Mononuclear cell (primary cell): ENCODE data around the gene ZCCHC2. TPM values are rescaled to one million over a fixed set of nuclear protein-coding genes. Genes with fewer than 3 reads are reported as not detected.

Source experiments
- H3K27me3 ChIP-seq: 2 replicates; pipeline ENCODE4 v1.6.0; 2011; ENCODE audit warnings: low read length, control low read depth; ENCODE audit not compliant: insufficient read depth
- H3K4me1 ChIP-seq: 2 replicates; pipeline ENCODE4 v1.5.1; 2011; ENCODE audit warnings: mild to moderate bottlenecking, low read length, control low read depth; ENCODE audit not compliant: insufficient read depth
- H3K4me3 ChIP-seq: 2 replicates; pipeline ENCODE4 v1.5.1; 2011; ENCODE audit warnings: mild to moderate bottlenecking, low read length, moderate library complexity
- H3K9me3 ChIP-seq: 2 replicates; pipeline ENCODE4 v1.5.1; 2011; ENCODE audit warnings: low read depth, mild to moderate bottlenecking, control low read depth, low read length
- total RNA-seq: library from RNA; depleted of rRNA; stranded (reverse); fragments of >200 nt; gene quantifications from one replicate; pipeline ENCODE4 v1.2.3, GENCODE V29; 2012

ZCCHC2 gene
- total RNA-seq, 1 donor: 54.5 TPM

DNA sequence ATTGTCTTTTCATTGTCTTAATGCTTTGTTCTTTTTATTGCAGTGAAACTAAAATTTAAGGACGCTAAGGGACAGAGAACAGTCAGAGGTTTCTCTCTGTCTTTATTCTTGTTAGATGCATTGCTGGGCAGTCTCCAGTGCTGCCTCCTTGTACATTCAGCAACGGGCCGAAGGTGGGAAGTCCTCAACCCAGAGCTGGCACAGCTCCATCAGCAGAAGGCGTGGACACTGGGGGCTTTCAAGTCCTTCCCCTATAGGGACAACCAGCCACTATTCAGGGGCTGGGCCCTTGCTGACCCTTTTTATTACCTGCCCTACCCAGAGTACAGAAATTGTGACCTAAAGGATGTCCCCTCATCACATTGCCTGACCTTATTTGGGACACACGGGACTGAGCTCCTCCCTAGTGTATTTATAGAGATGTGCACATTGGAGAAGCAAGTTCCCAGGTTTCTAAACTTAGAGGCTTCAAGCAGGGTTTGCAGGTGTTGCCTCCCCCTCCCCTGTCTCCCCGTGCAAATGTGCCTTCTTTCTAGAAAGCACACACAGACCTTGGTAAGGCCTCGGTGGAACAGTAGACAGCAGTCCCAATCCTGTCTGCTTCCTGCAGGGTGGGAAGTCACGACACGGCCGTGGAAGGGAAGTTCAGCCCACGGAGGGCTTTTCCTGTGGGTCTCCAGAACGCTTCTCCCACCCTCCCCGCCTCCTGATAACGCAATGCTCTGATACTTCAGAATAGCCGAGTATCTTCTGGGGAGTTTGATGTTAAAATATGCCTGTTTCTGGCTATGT lies 68.2 kb downstream of the ZCCHC2 start:
- Histone ChIP-seq H3K4me1 (peaks cover under 1% of the 10 kb centered on the region), H3K4me3 (no peak overlapping the region), H3K9me3 (no peaks in the 10 kb centered on the region), H3K27me3 (peaks cover 13% of the 10 kb centered on the region)

DNA sequence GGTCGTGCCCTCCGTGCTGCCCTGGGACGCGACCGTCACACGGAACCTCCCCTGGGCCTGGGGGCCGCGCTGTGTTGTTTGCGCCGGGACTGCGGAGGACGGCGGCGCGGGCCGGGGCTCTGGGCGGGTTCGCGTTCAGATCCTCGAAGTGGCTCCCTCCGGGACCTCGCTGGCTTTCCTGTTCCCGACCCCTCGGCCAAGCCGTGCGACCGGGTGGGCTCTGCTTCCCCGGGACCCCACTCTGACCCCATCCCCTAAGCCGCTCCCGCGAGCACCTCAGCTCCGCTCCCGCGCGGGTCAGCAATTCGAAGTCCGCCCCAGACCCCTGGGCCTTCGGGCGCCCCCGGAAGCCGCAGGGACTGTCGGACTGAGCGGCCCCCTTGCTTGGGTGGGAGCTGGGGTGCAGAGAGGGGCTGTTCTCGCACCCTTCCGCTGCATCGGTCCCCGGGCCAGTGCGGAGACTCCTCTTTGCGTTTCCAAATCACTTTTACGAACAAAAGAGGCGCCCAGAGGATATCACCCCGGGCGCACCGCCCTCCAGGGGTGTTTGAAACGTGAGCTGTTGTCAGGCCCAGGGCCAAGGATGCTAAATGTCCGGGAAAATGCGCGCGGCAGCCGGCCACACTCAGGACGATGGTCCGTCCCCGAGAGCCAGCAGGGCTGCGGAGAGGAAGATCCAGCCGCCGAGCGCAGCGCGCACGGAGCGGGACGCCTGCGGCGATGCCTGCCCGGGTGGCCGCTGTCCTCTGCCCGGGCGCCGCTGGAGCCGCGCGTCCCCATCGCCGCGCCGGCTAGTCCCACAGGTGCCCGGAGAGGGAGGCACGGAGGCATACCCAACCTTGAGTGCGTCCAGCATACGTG lies 73.5 kb downstream of the ZCCHC2 start:
- Histone ChIP-seq H3K9me3 (no peaks in the 10 kb centered on the region), H3K4me3 (no peak overlapping the region), H3K27me3 (peaks cover 45% of the 10 kb centered on the region), H3K4me1 (peaks cover 12% of the 10 kb centered on the region)

DNA sequence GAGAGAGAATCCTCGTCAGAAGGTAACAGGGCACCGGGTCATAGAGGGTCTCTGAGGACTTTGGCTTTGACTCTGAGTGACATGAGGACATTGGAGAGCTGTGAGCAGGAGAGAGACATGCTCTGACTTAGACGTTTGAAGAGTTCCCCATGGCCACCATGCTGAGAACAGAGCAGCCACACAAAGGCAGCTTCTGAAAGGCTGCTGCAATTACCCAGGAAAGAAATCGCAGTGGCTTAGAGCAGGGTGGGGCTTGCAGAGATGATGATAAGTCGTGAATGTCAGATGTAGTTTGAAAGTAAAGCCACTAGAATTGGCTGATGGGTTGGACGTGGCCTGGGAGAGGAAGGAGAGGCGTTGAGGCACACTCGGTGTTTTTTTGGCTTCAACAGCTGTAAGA lies 79.0 kb downstream of the ZCCHC2 start:
- Histone ChIP-seq H3K4me1 (peaks cover 2% of the 10 kb centered on the region), H3K27me3 (peaks cover 24% of the 10 kb centered on the region), H3K4me3 (no peak overlapping the region), H3K9me3 (no peaks in the 10 kb centered on the region)

DNA sequence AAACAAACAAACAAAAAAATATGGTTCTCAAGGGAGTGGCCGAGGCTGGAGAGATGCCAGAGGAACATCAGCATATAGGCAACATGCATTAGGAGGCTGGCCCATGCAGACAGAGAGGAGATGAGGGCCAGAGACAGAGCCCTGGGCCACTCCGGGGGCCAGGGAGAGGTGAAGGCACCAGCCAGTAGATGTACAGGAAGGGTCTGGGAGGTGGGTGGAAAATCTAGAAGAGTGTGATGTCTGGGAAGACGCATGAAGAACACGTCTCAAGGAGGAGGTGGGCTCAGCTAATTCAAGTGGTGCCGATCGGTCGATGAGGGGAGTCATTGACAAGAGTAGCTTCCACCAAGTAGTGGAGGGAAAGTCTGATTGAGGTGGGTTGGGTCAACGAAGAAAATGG lies 79.9 kb downstream of the ZCCHC2 start:
- Histone ChIP-seq H3K27me3 (peaks cover 15% of the 10 kb centered on the region), H3K4me1 (no peaks in the 10 kb centered on the region), H3K9me3 (no peaks in the 10 kb centered on the region), H3K4me3 (no peak overlapping the region)

DNA sequence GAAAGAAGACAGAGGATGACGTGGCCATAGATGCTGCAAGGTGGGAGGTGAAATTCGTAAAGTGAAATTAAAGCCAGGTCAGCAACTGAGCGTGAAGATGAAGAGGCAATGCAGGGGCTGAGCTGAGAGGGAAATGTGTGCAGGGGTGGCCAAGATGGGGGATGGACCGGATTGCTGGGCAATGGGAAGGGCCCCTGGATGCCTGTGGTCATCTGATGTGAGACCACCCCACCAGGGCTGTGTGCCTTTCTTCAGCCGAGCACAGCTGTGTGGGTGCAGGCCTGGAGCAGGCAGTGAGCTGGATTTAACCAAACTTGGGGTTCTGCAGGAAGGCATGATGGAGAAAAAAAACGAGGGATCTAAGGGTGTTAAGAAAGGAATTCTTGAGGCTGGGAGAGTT lies 80.4 kb downstream of the ZCCHC2 start:
- Histone ChIP-seq H3K9me3 (no peaks in the 10 kb centered on the region), H3K4me1 (no peaks in the 10 kb centered on the region), H3K27me3 (peaks cover 12% of the 10 kb centered on the region), H3K4me3 (no peak overlapping the region)

DNA sequence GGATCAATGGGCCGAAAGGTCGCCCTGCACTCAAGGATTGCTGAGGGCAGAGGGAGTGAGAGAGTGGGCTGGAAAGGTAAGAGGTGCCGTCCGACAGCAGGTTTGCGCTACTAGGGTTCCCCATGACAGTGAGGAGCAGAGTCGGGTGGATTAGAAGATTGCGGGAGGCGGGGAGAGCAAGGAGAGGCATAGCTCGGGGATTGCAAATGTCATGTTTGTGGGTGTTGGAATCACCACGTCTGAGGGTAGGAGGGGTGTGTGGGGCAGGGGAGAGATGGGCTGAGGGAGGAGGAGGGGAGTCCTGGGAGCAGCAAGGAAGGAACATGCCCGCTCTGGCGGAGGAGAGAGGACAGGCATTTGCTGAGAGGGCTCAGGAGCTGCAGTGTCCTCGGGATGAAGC lies 81.2 kb downstream of the ZCCHC2 start:
- Histone ChIP-seq H3K9me3 (no peaks in the 10 kb centered on the region), H3K27me3 (peaks cover 5% of the 10 kb centered on the region), H3K4me1 (no peaks in the 10 kb centered on the region), H3K4me3 (no peak overlapping the region)

DNA sequence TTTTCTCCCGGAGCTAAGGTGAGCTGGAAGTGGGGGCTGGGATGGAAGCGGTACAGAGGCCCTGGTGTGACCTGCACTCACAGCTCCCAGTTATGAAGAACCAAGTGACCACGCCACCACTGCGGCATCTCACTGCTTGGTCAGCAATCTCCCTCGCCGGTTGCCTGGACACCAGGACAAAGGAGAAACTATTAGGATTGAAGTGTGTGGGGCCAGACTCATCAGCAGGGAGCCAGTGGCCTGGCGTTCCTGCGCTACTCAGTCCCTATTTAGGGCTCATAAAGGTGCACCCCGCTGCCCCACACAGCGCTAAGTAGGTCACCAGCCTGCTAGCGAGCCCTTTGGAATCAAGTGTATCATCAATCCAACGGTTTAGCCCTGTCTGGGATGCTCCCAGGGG lies 82.9 kb downstream of the ZCCHC2 start:
- Histone ChIP-seq H3K4me3 (no peak overlapping the region), H3K27me3 (no peaks in the 10 kb centered on the region), H3K4me1 (no peaks in the 10 kb centered on the region), H3K9me3 (no peaks in the 10 kb centered on the region)

DNA sequence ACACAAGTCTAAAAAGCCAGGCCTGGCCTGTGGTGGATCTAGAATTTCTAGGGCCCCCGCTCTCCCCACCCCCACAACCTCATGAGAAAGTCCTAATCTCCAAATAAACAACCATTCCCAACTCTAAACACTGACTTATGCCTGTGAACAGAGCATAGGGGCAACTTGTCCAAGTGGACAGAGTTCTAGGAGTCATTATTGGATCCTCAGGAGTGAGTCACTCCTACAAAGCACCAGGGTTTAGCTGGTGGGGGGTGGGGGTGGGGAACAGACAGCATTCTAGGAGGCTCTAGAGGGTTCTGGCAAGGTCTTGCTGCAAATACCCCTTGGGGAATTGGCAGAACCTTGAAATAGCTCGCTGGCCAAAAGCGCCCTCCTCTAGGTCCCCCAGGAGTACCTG lies 83.3 kb downstream of the ZCCHC2 start:
- H3K27me3 ChIP-seq: no peaks in the 10 kb centered on the region
- H3K4me1 ChIP-seq: no peaks in the 10 kb centered on the region
- no peak overlapping the region for H3K4me3 ChIP-seq
- H3K9me3 ChIP-seq: no peaks in the 10 kb centered on the region

DNA sequence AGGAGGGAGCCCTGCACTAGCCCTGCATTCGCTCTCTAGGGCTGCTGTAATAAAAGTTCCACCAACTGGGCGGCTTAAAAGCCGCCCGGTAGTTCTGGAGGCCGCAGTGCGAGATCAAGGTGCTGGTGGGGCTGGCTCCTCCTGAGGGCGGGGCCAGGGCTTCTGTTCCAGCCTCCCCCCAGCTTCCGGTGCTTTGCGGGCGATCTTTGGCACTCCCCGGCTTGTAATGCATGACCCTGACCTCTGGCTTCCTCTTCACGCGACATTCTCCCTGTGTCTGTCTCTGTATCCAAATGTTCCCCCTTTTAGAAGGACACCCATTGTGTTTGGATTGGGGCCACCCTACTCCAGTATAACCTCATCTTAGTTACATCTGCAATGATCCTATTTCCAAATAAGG lies 84.5 kb downstream of the ZCCHC2 start:
- H3K9me3 ChIP-seq: no peaks in the 10 kb centered on the region
- no peaks in the 10 kb centered on the region for H3K4me1 ChIP-seq
- no peaks in the 10 kb centered on the region for H3K27me3 ChIP-seq
- no peak overlapping the region for H3K4me3 ChIP-seq

DNA sequence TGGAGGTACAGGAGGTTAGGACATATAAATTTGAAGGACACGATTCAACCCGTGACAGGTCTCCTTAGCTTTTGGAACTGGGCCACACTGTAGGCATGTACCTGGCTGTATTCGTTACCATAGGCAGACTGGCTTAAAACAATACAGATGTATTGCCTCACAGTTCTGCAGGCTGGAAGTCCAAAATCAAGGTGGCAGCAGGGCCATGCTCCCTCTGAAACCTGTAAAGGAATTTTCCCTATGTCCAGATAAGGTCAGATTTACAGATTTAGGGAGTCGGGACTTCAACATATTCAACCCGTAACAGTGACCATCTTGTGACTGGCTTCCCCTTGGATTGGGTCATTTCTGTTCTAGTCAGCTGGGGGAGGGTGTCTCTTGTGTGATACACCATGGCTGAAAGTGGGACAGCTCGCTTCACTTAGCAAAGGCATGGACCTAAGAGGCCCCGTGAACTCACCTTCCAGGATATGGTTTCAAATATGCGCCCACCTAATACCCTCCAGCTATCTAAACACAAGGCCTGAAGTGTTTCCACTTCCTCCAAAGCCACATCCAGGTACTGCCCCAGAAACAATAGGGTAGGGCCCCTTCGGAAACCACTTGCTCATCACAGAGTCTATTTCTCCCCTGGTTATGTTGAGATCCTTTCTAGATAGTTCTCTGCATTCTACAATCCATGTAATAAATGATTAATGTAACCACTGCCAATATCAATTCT lies 85.0 kb downstream of the ZCCHC2 start:
- Histone ChIP-seq H3K9me3 (no peaks in the 10 kb centered on the region), H3K4me1 (no peaks in the 10 kb centered on the region), H3K27me3 (no peaks in the 10 kb centered on the region), H3K4me3 (no peak overlapping the region)

DNA sequence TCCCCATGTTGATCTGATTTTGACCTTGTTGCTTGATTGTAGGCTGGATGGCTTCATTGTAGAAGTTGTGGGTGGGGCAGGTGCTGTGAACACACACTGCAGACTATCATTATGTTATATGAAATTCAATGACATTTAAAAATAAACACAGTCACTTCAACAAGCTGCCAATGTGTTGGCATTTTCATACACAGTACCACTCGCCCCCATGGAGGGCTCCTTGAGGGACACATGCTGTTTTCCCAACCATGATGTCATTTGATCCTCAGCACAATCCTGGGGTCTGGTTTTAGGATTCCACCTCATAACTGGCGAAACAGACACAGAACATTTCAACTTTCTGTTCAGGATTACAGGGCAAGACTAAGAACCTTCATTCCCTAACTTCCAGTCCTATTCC lies 86.9 kb downstream of the ZCCHC2 start:
- H3K27me3 ChIP-seq: no peaks in the 10 kb centered on the region
- no peak overlapping the region for H3K4me3 ChIP-seq
- no peaks in the 10 kb centered on the region for H3K4me1 ChIP-seq
- H3K9me3 ChIP-seq: no peaks in the 10 kb centered on the region

DNA sequence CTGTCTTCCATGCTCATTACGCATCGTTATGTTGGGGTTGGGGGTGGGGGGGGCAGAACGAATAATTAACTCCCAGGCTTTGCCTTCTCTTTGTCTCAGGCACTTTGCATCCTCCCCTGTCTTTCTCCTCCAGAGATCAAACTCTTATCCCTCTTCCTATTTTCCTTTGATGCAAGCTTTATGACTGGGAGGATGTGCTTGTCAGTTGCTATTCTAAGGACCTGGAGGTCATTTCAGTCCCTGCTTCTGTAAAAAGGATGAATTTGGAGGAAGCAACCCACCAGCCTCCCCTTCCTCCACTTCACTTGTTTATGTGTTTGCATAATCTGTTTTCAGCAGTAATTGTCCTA lies 87.5 kb downstream of the ZCCHC2 start:
- H3K4me1 ChIP-seq: no peaks in the 10 kb centered on the region
- H3K27me3 ChIP-seq: no peaks in the 10 kb centered on the region
- H3K9me3 ChIP-seq: no peaks in the 10 kb centered on the region
- H3K4me3 ChIP-seq: no peak overlapping the region

DNA sequence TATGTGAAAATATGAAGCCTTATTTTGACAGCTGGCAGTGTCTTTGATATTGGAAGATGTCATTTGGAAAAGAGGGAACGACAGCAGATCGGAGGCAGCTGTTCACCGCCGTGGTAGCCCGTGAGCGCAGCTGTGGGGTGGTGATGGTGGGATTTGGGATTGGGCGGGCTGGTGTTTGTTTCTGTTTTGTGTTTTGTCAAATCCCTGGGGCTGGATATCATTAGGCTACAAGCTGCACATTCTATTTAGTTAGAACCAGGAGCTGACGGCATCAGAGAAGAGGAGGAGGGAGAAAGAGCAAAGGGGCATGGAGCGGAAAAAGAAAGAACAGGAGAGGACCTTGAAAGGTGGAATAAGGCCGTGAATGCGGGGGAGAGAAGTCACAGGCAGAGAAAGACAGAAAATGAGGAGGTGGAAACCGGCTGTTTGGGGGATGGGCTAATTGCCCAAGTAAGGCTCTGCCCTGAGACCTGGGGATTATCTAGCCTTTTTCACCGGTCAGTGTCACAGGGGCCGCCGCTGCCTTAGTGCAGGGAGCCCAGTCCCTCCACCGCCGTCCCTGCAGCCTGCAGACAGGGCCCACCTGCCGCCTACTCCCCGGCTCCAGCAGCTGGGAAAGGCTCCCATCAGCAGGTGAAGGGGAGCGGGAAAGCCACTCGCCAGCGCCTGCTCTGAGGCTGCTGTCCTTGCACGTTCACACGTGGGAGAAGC lies 88.0 kb downstream of the ZCCHC2 start:
- no peaks in the 10 kb centered on the region for H3K4me1 ChIP-seq
- no peaks in the 10 kb centered on the region for H3K27me3 ChIP-seq
- no peaks in the 10 kb centered on the region for H3K9me3 ChIP-seq
- H3K4me3 ChIP-seq: no peak overlapping the region

DNA sequence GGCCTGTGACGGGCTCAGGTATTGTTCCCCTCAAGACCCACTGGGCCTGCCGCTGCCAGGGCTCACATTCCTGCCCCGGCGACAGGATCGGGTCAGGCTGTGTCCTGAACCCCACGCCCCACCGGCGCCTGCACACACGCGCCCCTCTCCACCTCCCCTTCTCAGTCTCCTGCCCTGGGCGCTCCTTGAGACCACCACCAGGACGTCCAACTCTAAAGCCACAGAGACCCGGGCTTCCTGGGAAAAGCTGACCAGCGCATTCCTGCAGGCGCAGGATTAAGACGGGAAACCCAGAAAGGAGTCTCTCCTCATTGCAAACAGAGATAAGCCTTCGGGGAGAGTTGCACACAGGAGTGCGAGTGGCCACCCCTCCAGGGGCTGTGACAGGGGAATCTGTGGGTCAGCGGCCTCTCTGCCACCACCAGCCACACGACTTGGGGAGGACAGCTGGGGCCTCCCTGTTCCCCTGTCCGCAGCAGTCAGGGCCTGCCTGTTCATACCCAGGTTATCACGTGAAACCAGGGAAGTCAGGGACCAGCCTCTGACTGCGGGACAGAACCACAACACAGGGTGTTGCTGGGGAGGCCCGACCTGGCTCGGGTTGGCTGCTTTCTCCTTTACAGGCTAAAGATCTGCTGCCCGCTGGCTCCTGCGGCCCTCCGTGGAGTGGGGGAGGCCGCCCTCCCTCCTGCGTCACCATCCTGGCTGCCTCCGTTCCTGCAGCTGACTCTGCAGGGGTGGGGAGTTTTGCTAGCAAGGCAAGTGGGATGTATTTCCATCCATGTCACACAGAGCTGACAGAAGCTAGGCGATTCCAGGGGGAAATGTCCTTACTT lies 88.8 kb downstream of the ZCCHC2 start:
- H3K27me3 ChIP-seq: no peaks in the 10 kb centered on the region
- no peak overlapping the region for H3K4me3 ChIP-seq
- no peaks in the 10 kb centered on the region for H3K4me1 ChIP-seq
- H3K9me3 ChIP-seq: no peaks in the 10 kb centered on the region
